ENCODE results near the gene PDE4D. TPM values are rescaled to one million over a fixed set of nuclear protein-coding genes. Genes with fewer than 3 reads are reported as not detected.

Gene PDE4D
- total RNA-seq, 1 donor from 2014 or later, result 11.8 TPM

GRCh38 chr5:59236986-59237385 is 656.5 kb downstream of the PDE4D start:
- no peak overlapping the region for H3K27ac Mint-ChIP-seq (ENCODE audit: unreplicated experiment)
- DNase-seq (ENCODE audit: low read depth, low spot score), result no peak
- H3K4me1 Mint-ChIP-seq, result peaks cover 11% of the 10 kb centered on the region
- H3K36me3 Mint-ChIP-seq (ENCODE audit: low read depth), result peaks cover 2% of the 10 kb centered on the region
- H3K4me3 Mint-ChIP-seq, result no peak overlapping the region
- no peaks in the 10 kb centered on the region for H3K27me3 Mint-ChIP-seq (ENCODE audit: low read depth)
- no peaks in the 10 kb centered on the region for H3K9me3 Mint-ChIP-seq
- no peak for TF ChIP-seq CTCF (conservative IDR thresholded peaks at IDR 0.05)

- Mint-ChIP-seq H3K27me3 (ENCODE audit: low read depth) (no peaks in the 10 kb centered on the region), H3K4me3 (no peak overlapping the region), H3K36me3 (ENCODE audit: low read depth) (peaks cover 2% of the 10 kb centered on the region), H3K27ac (ENCODE audit: unreplicated experiment) (no peak overlapping the region), H3K9me3 (no peaks in the 10 kb centered on the region), H3K4me1 (peaks cover 8% of the 10 kb centered on the region)
- TF ChIP-seq CTCF (conservative IDR thresholded peaks at IDR 0.05), result no peak
- DNase-seq (ENCODE audit: low read depth, low spot score), result no peak
Measured at GRCh38 chr5:59236448-59236847, 657.1 kb downstream of the PDE4D start.

GRCh38 chr5:59234236-59234635 is 659.3 kb downstream of the PDE4D start:
- TF ChIP-seq CTCF (conservative IDR thresholded peaks at IDR 0.05), result no peak
- H3K27ac Mint-ChIP-seq (ENCODE audit: unreplicated experiment), result no peak overlapping the region
- no peak overlapping the region for H3K4me3 Mint-ChIP-seq
- peaks cover 2% of the 10 kb centered on the region for H3K36me3 Mint-ChIP-seq (ENCODE audit: low read depth)
- DNase-seq (ENCODE audit: low read depth, low spot score), result no peak
- no peaks in the 10 kb centered on the region for H3K27me3 Mint-ChIP-seq (ENCODE audit: low read depth)
- no peaks in the 10 kb centered on the region for H3K4me1 Mint-ChIP-seq
- no peaks in the 10 kb centered on the region for H3K9me3 Mint-ChIP-seq

GRCh38 chr5:59231221-59231931 is 662.1 kb downstream of the PDE4D start:
- H3K4me3 Mint-ChIP-seq, result no peak overlapping the region
- H3K9me3 Mint-ChIP-seq, result peaks cover 9% of the 10 kb centered on the region
- no peak for DNase-seq (ENCODE audit: low read depth, low spot score)
- peaks cover 8% of the 10 kb centered on the region for H3K36me3 Mint-ChIP-seq (ENCODE audit: low read depth)
- H3K27ac Mint-ChIP-seq (ENCODE audit: unreplicated experiment), result no peak overlapping the region
- no peaks in the 10 kb centered on the region for H3K27me3 Mint-ChIP-seq (ENCODE audit: low read depth)
- H3K4me1 Mint-ChIP-seq, result no peaks in the 10 kb centered on the region
- TF ChIP-seq CTCF (conservative IDR thresholded peaks at IDR 0.05), result no peak

GRCh38 chr5:59222687-59223511 is 670.6 kb downstream of the PDE4D start:
- Mint-ChIP-seq H3K27ac (ENCODE audit: unreplicated experiment) (no peak overlapping the region), H3K4me3 (no peak overlapping the region), H3K36me3 (ENCODE audit: low read depth) (peaks cover 12% of the 10 kb centered on the region), H3K4me1 (peaks cover 5% of the 10 kb centered on the region), H3K27me3 (ENCODE audit: low read depth) (no peaks in the 10 kb centered on the region), H3K9me3 (peaks cover 9% of the 10 kb centered on the region)
- DNase-seq (ENCODE audit: low read depth, low spot score), result no peak
- TF ChIP-seq CTCF (conservative IDR thresholded peaks at IDR 0.05), result no peak
